Calu3 (cell line): Measurements from ENCODE around the gene FOXN3. TPM values are rescaled to one million over a fixed set of nuclear protein-coding genes. Genes with fewer than 3 reads are reported as not detected.
"Not testable (repeated sequence)": the region's sequence is repeated elsewhere in the genome, so short reads cannot be mapped to it uniquely, and the experiment has no call there.

Experiments
- BruUV-seq: library from RNA; stranded (reverse); fragments of 400-500 nt; replicated peaks from 2 replicates; lab custom pipeline; 2021; lab: Mats Ljungman, UMichigan
- CTCF ChIA-PET: fragments of 300-600 bp; sonication (Branson Sonifier 250); formaldehyde crosslinking; loops from one replicate; lab custom pipeline; 2022; ENCODE audit warnings: antibody characterized with exemption; lab: Charles Lee
- DNase-seq: peaks from one replicate; pipeline ENCODE4 v3.0.0; 2022
- H3K27ac Mint-ChIP-seq: one replicate; pipeline ENCODE4 v1.8.0; 2022; ENCODE audit warnings: mixed read lengths; ENCODE audit not compliant: unreplicated experiment
- H3K27me3 Mint-ChIP-seq: one replicate; pipeline ENCODE4 v1.8.0; 2022; ENCODE audit warnings: mixed read lengths; ENCODE audit not compliant: unreplicated experiment
- H3K36me3 Mint-ChIP-seq: one replicate; pipeline ENCODE4 v1.8.0; 2022; ENCODE audit warnings: mild to moderate bottlenecking, moderate library complexity, mixed read lengths; ENCODE audit not compliant: insufficient read depth, unreplicated experiment
- H3K4me1 Mint-ChIP-seq: one replicate; pipeline ENCODE4 v1.8.0; 2022; ENCODE audit warnings: mild to moderate bottlenecking, low read depth, mixed read lengths; ENCODE audit not compliant: unreplicated experiment
- H3K4me3 Mint-ChIP-seq: one replicate; pipeline ENCODE4 v1.8.0; 2022; ENCODE audit warnings: mild to moderate bottlenecking, low read depth, moderate library complexity, mixed read lengths; ENCODE audit not compliant: unreplicated experiment
- H3K9me3 Mint-ChIP-seq: one replicate; pipeline ENCODE4 v1.8.0; 2022; ENCODE audit warnings: low read depth, mixed read lengths; ENCODE audit not compliant: unreplicated experiment
- intact Hi-C: fragments of 100-400 bp; cut with micrococcal nuclease; formaldehyde crosslinking; loops from one replicate; pipeline ENCODE4 v1.10.0; 2022; ENCODE audit not compliant: unreplicated experiment
- total RNA-seq: library from RNA; stranded (reverse); gene quantifications from 2 replicates; pipeline ENCODE4 v1.2.3, GENCODE V29; 2022
- TF ChIP-seq, protein P1 (sequence below): fragments of 200-600 bp; IDR thresholded peaks from one replicate; pipeline ENCODE4 v1.8.0; 2022; ENCODE audit warnings: antibody characterized with exemption; ENCODE audit not compliant: unreplicated experiment

FOXN3 gene
- total RNA-seq, 1 experiment from 2014 or later, result 11.8 TPM

DNA sequence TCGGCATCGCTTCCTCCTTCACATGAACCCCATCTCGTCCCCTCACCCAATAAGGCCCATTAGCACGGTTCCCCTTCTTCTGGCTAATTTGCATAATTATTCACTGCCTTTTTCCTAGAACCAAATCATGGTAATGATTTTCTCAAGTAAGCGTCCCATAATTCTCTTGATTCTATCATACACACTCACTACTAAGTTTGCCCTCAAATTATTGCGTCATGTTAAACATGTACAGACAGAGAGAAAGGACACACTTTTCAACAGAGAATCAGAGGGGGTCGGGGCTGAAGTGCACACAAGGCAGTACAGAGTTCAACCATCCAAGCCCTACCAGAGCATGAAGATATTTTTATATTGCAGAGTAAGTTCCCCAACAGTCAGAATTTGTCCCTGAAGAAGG lies 256.6 kb downstream of the FOXN3 start:
- H3K4me1 Mint-ChIP-seq, result no peaks in the 10 kb centered on the region
- DNase-seq, result no peak
- H3K27ac Mint-ChIP-seq, result no peak overlapping the region
- no peaks in the 10 kb centered on the region for H3K27me3 Mint-ChIP-seq
- no peaks in the 10 kb centered on the region for H3K36me3 Mint-ChIP-seq
- TF ChIP-seq, protein P1, sequence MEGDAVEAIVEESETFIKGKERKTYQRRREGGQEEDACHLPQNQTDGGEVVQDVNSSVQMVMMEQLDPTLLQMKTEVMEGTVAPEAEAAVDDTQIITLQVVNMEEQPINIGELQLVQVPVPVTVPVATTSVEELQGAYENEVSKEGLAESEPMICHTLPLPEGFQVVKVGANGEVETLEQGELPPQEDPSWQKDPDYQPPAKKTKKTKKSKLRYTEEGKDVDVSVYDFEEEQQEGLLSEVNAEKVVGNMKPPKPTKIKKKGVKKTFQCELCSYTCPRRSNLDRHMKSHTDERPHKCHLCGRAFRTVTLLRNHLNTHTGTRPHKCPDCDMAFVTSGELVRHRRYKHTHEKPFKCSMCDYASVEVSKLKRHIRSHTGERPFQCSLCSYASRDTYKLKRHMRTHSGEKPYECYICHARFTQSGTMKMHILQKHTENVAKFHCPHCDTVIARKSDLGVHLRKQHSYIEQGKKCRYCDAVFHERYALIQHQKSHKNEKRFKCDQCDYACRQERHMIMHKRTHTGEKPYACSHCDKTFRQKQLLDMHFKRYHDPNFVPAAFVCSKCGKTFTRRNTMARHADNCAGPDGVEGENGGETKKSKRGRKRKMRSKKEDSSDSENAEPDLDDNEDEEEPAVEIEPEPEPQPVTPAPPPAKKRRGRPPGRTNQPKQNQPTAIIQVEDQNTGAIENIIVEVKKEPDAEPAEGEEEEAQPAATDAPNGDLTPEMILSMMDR, result no peak
- no peaks in the 10 kb centered on the region for H3K9me3 Mint-ChIP-seq
- intact Hi-C loops, result no loop called here
- CTCF ChIA-PET, result no interaction called here
- no TSS peak for BruUV-seq
- no peak overlapping the region for H3K4me3 Mint-ChIP-seq

DNA sequence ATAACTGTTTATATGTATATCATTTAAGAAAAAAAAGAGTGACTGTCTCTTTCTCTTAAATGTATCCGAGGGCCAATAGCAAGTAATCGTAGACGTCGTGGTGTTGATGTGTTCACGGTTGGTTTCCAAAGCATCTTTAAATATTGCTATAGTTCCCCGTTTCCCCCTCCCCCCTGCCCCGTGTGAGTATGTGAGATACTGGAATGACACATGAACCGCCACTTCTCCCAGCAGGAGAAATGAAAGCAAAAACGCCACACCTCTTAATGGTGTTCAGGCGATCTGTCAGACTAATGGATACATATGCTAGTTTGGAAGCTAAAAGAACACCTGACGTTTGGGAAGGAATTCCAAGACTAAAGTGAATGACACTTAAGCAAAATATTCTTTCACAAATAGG lies 258.3 kb downstream of the FOXN3 start:
- TF ChIP-seq, protein P1, result no peak
- no peak for DNase-seq
- Mint-ChIP-seq H3K27me3 (no peaks in the 10 kb centered on the region), H3K4me1 (no peaks in the 10 kb centered on the region), H3K9me3 (no peaks in the 10 kb centered on the region), H3K36me3 (no peaks in the 10 kb centered on the region), H3K27ac (no peak overlapping the region), H3K4me3 (no peak overlapping the region)
- CTCF ChIA-PET, result no interaction called here
- intact Hi-C loops, result no loop called here
- no TSS peak for BruUV-seq

DNA sequence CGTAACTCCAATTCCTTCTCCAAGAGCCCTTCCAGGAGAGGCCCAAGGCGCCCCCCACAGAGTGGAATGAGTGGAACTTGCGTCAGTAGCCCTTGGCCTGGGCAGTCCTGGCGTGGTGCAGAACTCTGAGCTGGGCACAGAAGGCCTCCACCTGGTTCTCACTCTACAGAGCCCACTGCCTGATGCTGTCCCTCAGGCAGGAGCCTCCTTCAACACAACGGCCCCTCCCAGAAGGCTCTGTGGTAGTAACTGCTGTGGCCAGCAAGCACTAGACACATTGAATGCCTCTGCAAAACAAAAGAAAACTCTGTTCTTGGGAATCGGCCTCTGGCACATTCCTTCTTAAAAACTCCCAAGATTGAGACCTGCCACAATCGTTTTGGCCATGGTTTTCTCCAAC lies 258.9 kb downstream of the FOXN3 start:
- H3K27ac Mint-ChIP-seq, H3K4me1 Mint-ChIP-seq, DNase-seq, CTCF ChIA-PET, H3K36me3 Mint-ChIP-seq, H3K4me3 Mint-ChIP-seq, BruUV-seq, H3K27me3 Mint-ChIP-seq, H3K9me3 Mint-ChIP-seq, intact Hi-C loops: not testable (repeated sequence)

DNA sequence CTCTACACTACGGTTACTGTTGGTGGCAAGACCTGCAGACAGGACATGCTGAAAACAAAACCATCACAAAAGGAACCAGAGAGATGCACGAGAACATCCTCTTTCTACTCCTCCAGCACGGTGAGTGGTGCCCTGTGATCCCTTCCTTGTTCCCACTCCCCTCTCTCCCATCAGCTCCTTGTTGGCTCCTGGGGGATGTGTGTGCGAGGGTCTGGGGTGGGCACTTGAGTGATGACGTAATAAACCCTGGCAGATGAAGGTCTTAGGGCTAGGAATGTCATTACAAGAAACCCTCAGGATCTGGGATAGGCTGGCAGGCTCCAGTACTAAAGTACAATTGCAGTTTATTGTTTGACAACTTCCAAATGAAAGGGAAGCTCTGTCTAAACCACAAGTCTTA lies 261.5 kb downstream of the FOXN3 start:
- TF ChIP-seq, protein P1, result no peak
- intact Hi-C loops, result no loop called here
- Mint-ChIP-seq H3K4me1 (no peaks in the 10 kb centered on the region), H3K27me3 (peaks cover 20% of the 10 kb centered on the region), H3K4me3 (no peak overlapping the region), H3K36me3 (no peaks in the 10 kb centered on the region), H3K27ac (no peak overlapping the region), H3K9me3 (peaks cover 2% of the 10 kb centered on the region)
- CTCF ChIA-PET, result no interaction called here
- DNase-seq, result no peak
- no TSS peak for BruUV-seq

DNA sequence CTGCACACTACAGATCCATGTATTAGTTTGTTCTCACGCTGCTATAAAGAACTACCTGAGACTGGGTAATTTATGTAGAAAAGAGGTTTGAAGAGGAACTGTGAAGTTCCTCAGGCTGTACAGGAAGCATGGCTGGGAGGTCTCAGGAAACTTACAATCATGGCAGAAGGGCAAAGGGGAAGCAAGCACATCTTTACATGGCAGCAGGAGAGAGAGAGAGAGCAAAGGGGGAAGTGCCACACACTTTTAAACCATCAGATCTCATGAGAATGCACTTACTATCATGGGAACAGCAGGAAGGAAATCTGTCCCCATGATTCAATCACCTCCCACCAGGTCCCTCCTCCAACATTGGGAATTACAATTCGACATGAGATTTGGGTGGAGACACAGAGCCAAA lies 265.3 kb downstream of the FOXN3 start:
- H3K36me3 Mint-ChIP-seq, H3K4me3 Mint-ChIP-seq, BruUV-seq, DNase-seq, H3K27ac Mint-ChIP-seq, H3K4me1 Mint-ChIP-seq, intact Hi-C loops, H3K9me3 Mint-ChIP-seq: not testable (repeated sequence)
- H3K27me3 Mint-ChIP-seq, result peaks cover 57% of the 10 kb centered on the region
- CTCF ChIA-PET, result interaction anchor here (0.5 kb wide), 1 partner anchor 470 kb away, joined by 4 read pairs; no protein-coding TSS in a partner anchor
